ENCODE data around the gene TMTC2. TPM values are rescaled to one million over a fixed set of nuclear protein-coding genes. Genes with fewer than 3 reads are reported as not detected.

TMTC2 gene
- total RNA-seq, 6 experiments from 2014 or later: 0.74 to 1.9 (median 0.96) TPM

GRCh38 chr12:83046019-83046418 lies 359.3 kb downstream of the TMTC2 start:
- Histone ChIP-seq H3K27ac (no peak overlapping the region), H3K27me3 (no peaks in the 10 kb centered on the region), H3K4me1 (no peaks in the 10 kb centered on the region), H3K4me3 (no peak overlapping the region), H3K9me3 (no peaks in the 10 kb centered on the region), H3K36me3 (no peaks in the 10 kb centered on the region)
- TF ChIP-seq CTCF (IDR thresholded peaks at IDR 0.05): no peak
- no peak for TF ChIP-seq POLR2A (IDR thresholded peaks at IDR 0.05)
- no peak for ATAC-seq
- no peak for DNase-seq
- WGBS (ENCODE audit: insufficient coverage, low coverage, low lambda C conversion rate, missing lambda C conversion rate): 65% methylated on average over 5 of the region's 5 CpGs
- intact Hi-C loops (cut with DNase I): no loop called here

- no peak for ATAC-seq
- TF ChIP-seq POLR2A (IDR thresholded peaks at IDR 0.05) (no peak), CTCF (IDR thresholded peaks at IDR 0.05) (no peak)
- Histone ChIP-seq H3K36me3 (no peaks in the 10 kb centered on the region), H3K27ac (no peak overlapping the region), H3K27me3 (no peaks in the 10 kb centered on the region), H3K9me3 (no peaks in the 10 kb centered on the region), H3K4me3 (no peak overlapping the region), H3K4me1 (no peaks in the 10 kb centered on the region)
- intact Hi-C loops (cut with DNase I): no loop called here
- DNase-seq: no peak
- WGBS (ENCODE audit: insufficient coverage, low coverage, low lambda C conversion rate, missing lambda C conversion rate): 86% methylated on average over 5 of the region's 5 CpGs
Measured at GRCh38 chr12:83049306-83049705, 362.6 kb downstream of the TMTC2 start.

GRCh38 chr12:83052890-83053541 lies 366.3 kb downstream of the TMTC2 start:
- Histone ChIP-seq H3K4me1 (no peaks in the 10 kb centered on the region), H3K27ac (no peak overlapping the region), H3K27me3 (no peaks in the 10 kb centered on the region), H3K9me3 (no peaks in the 10 kb centered on the region), H3K36me3 (no peaks in the 10 kb centered on the region), H3K4me3 (no peak overlapping the region)
- no peak for DNase-seq
- WGBS (ENCODE audit: insufficient coverage, low coverage, low lambda C conversion rate, missing lambda C conversion rate): 54% methylated on average over 4 of the region's 4 CpGs
- ATAC-seq: no peak
- no peak for TF ChIP-seq POLR2A (IDR thresholded peaks at IDR 0.05)
- intact Hi-C loops (cut with DNase I): no loop called here

GRCh38 chr12:83057436-83057835 lies 370.7 kb downstream of the TMTC2 start:
- WGBS (ENCODE audit: insufficient coverage, low coverage, low lambda C conversion rate, missing lambda C conversion rate): 27% methylated on average over 1 of the region's 1 CpG
- no peak for DNase-seq
- Histone ChIP-seq H3K27ac (no peak overlapping the region), H3K27me3 (no peaks in the 10 kb centered on the region), H3K36me3 (no peaks in the 10 kb centered on the region), H3K9me3 (no peaks in the 10 kb centered on the region), H3K4me1 (no peaks in the 10 kb centered on the region), H3K4me3 (no peak overlapping the region)
- ATAC-seq: no peak
- TF ChIP-seq POLR2A (IDR thresholded peaks at IDR 0.05): no peak
- TF ChIP-seq CTCF (IDR thresholded peaks at IDR 0.05): no peak
- intact Hi-C loops (cut with DNase I): no loop called here

GRCh38 chr12:83059107-83059506 lies 372.4 kb downstream of the TMTC2 start:
- no peaks in the 10 kb centered on the region for H3K9me3 ChIP-seq
- no peak for DNase-seq
- H3K27ac ChIP-seq: no peak overlapping the region
- TF ChIP-seq POLR2A (IDR thresholded peaks at IDR 0.05) (no peak), CTCF (IDR thresholded peaks at IDR 0.05) (no peak)
- no peak overlapping the region for H3K4me3 ChIP-seq
- ATAC-seq: no peak
- H3K27me3 ChIP-seq: no peaks in the 10 kb centered on the region
- 69% methylated on average over 6 of the region's 6 CpGs for WGBS (ENCODE audit: insufficient coverage, low coverage, low lambda C conversion rate, missing lambda C conversion rate)
- no peaks in the 10 kb centered on the region for H3K4me1 ChIP-seq
- no peaks in the 10 kb centered on the region for H3K36me3 ChIP-seq
- intact Hi-C loops (cut with DNase I): no loop called here
